ENCODE measurements around the gene GASK1B. TPM values are rescaled to one million over a fixed set of nuclear protein-coding genes. Genes with fewer than 3 reads are reported as not detected.

The GASK1B gene
- total and polyA plus RNA-seq, 2 of the 13 experiments (the other 11 are each of a cell fraction or from before 2014, with no cell fraction given), result 29.1 to 40.4 TPM

DNA sequence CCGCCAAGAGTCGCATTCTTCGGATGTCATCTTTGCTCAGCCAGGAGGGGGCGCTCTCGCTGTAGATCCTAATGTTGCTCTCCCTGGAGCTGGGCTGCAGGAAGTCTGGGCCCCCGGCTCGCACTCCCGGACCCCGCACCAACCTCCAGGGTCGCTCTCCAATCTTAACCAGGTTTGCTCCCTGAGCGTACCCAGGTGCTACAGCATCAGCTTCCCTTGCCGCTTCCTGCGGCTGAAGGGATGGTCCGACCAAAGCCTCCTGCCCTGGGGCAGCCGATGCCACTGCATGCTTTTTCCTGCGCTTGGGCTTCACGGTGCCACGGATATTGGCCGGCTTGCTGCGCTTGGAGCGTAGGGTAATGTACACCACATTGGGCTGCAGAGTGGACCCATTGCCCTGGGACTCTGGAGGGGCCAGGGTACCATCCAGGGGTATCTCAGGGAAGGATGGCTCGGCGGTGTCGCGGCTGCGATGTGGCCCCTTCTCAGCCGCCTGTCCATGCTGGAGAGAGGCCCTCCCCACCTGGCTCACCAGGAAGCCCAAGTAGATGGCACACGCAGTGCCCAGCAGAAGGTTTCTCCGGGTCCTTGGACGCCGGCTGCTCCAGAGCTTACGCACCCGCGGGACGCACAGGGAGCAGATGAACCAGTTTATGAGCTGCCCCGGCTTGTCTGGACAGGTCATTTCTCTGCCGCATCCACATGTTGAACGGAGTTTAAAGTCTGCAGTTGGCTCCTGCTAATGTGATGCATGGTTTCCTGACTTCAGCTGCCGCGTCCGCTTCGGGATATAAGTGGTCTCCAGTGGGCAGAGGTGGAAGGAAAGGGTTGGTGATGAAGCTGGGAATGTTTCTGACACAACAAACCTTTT is 1.9 kb downstream of the GASK1B start (continued):
- TF ChIP-seq, protein P1, sequence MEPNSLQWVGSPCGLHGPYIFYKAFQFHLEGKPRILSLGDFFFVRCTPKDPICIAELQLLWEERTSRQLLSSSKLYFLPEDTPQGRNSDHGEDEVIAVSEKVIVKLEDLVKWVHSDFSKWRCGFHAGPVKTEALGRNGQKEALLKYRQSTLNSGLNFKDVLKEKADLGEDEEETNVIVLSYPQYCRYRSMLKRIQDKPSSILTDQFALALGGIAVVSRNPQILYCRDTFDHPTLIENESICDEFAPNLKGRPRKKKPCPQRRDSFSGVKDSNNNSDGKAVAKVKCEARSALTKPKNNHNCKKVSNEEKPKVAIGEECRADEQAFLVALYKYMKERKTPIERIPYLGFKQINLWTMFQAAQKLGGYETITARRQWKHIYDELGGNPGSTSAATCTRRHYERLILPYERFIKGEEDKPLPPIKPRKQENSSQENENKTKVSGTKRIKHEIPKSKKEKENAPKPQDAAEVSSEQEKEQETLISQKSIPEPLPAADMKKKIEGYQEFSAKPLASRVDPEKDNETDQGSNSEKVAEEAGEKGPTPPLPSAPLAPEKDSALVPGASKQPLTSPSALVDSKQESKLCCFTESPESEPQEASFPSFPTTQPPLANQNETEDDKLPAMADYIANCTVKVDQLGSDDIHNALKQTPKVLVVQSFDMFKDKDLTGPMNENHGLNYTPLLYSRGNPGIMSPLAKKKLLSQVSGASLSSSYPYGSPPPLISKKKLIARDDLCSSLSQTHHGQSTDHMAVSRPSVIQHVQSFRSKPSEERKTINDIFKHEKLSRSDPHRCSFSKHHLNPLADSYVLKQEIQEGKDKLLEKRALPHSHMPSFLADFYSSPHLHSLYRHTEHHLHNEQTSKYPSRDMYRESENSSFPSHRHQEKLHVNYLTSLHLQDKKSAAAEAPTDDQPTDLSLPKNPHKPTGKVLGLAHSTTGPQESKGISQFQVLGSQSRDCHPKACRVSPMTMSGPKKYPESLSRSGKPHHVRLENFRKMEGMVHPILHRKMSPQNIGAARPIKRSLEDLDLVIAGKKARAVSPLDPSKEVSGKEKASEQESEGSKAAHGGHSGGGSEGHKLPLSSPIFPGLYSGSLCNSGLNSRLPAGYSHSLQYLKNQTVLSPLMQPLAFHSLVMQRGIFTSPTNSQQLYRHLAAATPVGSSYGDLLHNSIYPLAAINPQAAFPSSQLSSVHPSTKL (CRISPR knock-in tag; IDR thresholded peaks at IDR 0.05), result peak; percentile 35; the same call in 1 of the 2 replicates
- no peak for TF ChIP-seq JARID2 (CRISPR knock-in tag; IDR thresholded peaks at IDR 0.05; ENCODE audit: insufficient replicate concordance)
- no peak for TF ChIP-seq KDM5A (IDR thresholded peaks at IDR 0.05; ENCODE audit: borderline replicate concordance, low read length)
- TF ChIP-seq HNRNPUL1 (IDR thresholded peaks at IDR 0.05; ENCODE audit: low read depth, low read length), result no peak
- TF ChIP-seq, protein P2, sequence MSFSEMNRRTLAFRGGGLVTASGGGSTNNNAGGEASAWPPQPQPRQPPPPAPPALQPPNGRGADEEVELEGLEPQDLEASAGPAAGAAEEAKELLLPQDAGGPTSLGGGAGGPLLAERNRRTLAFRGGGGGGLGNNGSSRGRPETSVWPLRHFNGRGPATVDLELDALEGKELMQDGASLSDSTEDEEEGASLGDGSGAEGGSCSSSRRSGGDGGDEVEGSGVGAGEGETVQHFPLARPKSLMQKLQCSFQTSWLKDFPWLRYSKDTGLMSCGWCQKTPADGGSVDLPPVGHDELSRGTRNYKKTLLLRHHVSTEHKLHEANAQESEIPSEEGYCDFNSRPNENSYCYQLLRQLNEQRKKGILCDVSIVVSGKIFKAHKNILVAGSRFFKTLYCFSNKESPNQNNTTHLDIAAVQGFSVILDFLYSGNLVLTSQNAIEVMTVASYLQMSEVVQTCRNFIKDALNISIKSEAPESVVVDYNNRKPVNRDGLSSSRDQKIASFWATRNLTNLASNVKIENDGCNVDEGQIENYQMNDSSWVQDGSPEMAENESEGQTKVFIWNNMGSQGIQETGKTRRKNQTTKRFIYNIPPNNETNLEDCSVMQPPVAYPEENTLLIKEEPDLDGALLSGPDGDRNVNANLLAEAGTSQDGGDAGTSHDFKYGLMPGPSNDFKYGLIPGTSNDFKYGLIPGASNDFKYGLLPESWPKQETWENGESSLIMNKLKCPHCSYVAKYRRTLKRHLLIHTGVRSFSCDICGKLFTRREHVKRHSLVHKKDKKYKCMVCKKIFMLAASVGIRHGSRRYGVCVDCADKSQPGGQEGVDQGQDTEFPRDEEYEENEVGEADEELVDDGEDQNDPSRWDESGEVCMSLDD (CRISPR knock-in tag; IDR thresholded peaks at IDR 0.05; ENCODE audit: borderline replicate concordance), result no peak
- TF ChIP-seq, protein P3, sequence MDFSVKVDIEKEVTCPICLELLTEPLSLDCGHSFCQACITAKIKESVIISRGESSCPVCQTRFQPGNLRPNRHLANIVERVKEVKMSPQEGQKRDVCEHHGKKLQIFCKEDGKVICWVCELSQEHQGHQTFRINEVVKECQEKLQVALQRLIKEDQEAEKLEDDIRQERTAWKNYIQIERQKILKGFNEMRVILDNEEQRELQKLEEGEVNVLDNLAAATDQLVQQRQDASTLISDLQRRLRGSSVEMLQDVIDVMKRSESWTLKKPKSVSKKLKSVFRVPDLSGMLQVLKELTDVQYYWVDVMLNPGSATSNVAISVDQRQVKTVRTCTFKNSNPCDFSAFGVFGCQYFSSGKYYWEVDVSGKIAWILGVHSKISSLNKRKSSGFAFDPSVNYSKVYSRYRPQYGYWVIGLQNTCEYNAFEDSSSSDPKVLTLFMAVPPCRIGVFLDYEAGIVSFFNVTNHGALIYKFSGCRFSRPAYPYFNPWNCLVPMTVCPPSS (IDR thresholded peaks at IDR 0.05), result no peak
- TF ChIP-seq POGZ (CRISPR knock-in tag; IDR thresholded peaks at IDR 0.05), result peak; percentile 71
- TF ChIP-seq SPEN (CRISPR knock-in tag; IDR thresholded peaks at IDR 0.05; ENCODE audit: low read depth), result no peak
- no peak for TF ChIP-seq SOX6 (IDR thresholded peaks at IDR 0.05)
- TF ChIP-seq SOX6 (CRISPR knock-in tag; IDR thresholded peaks at IDR 0.05), result peak; percentile 28; the same call in 1 of the 2 replicates
- TF ChIP-seq ZC3H13 (CRISPR knock-in tag; IDR thresholded peaks at IDR 0.05), result no peak; the same call in 1 of the 2 replicates
- no peak for TF ChIP-seq NCOR1 (IDR thresholded peaks at IDR 0.05; ENCODE audit: borderline replicate concordance, low read length)
- no peak for TF ChIP-seq BRCA1 (CRISPR knock-in tag; IDR thresholded peaks at IDR 0.05)
- TF ChIP-seq ZNF326 (CRISPR knock-in tag; IDR thresholded peaks at IDR 0.05; ENCODE audit: borderline replicate concordance), result no peak
- TF ChIP-seq, protein P4, sequence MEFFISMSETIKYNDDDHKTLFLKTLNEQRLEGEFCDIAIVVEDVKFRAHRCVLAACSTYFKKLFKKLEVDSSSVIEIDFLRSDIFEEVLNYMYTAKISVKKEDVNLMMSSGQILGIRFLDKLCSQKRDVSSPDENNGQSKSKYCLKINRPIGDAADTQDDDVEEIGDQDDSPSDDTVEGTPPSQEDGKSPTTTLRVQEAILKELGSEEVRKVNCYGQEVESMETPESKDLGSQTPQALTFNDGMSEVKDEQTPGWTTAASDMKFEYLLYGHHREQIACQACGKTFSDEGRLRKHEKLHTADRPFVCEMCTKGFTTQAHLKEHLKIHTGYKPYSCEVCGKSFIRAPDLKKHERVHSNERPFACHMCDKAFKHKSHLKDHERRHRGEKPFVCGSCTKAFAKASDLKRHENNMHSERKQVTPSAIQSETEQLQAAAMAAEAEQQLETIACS (CRISPR knock-in tag; IDR thresholded peaks at IDR 0.05), result no peak; the same call in 1 of the 2 replicates
